GM21447 (cell line): ENCODE data around the gene ABI3BP.

Experiments used
- ATAC-seq: cut with Tn5 transposase; IDR thresholded peaks from one replicate; pipeline ENCODE4 v1.9.1; 2021; ENCODE audit not compliant: unreplicated experiment

Gene ABI3BP

GRCh38 chr3:100702082-100702979, 290.9 kb downstream of the ABI3BP start:
- no peak for ATAC-seq

DNA sequence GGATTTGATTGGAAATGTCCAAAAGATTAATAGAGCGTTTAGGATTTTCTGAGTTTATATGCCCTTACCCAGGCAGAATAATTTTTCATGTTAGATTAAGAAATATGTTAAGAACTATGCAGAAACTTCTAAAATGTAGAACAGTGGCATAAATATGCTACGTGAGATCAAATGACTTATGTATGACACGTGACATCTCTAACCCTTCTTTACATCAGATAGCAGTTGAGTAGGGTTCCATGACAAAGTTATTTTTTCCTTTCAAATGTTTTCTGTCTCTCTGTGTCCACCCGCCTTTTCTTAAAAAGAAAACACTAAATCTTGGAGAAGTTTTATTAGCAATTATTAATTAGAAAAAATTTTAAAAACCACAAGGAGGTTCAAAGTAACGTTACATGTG, 292.5 kb downstream of the ABI3BP start:
- ATAC-seq, result no peak
